K562 (cell line): ENCODE results near the gene CST8. TPM values are rescaled to one million over a fixed set of nuclear protein-coding genes. Genes with fewer than 3 reads are reported as not detected.

Source experiments
- ATAC-seq: fragments of 200-7000 bp; cut with Tn5 transposase; 3 replicates; pipeline ENCODE4 v1.9.1; 2020; ENCODE audit warnings: moderate library complexity
- BruUV-seq: library from RNA; stranded (reverse); fragments of 400-500 nt; replicated peaks from 2 replicates; lab custom pipeline; 2021; lab: Mats Ljungman, UMichigan
- CTCF ChIA-PET: fragments of 300-600 bp; formaldehyde crosslinking; extraction: SDS; loops from one replicate; lab custom pipeline; 2021; ENCODE audit warnings: low intra/inter-chr PET ratio; lab: Yijun Ruan, JAX
- POLR2A ChIA-PET: fragments of 300-600, 350-650 bp; sonication (Branson Sonifier 250); formaldehyde crosslinking; extraction: SDS; loops from one replicate; lab custom pipeline; 2021; ENCODE audit warnings: antibody characterized with exemption, inconsistent platforms; lab: Yijun Ruan, JAX
- DNase-seq, 4 experiments: peaks; one replicate each; pipeline versions ENCODE4 v3.0.0 to v3.0.0-alpha.2; 2011 to 2018; ENCODE audit warnings: low spot score in 3 of 4, mixed read lengths in 3 of 4; ENCODE audit errors: extremely low read depth in 1 of 4
- FAIRE-seq: peaks from 2 replicates; lab custom pipeline; 2011; peaks lifted over from hg19 to GRCh38; lab: Jason Lieb, UNC
- H2AFZ ChIP-seq: 2 replicates; pipeline ENCODE4 v1.6.0; 2011; ENCODE audit warnings: low read depth, low read length, control low read depth, inconsistent platforms
- H3K27ac ChIP-seq: fragments of 200-600 bp; 3 replicates; pipeline ENCODE4 v1.8.0; 2011; ENCODE audit warnings: low read depth, mild to moderate bottlenecking, control low read depth, inconsistent platforms, low read length, moderate library complexity, mixed read lengths; ENCODE audit errors: extremely low read depth
- H3K27me3 ChIP-seq, 2 experiments: fragments of 300-600 bp in 1 of 2; 2 replicates in 1 of 2; 3 replicates in 1 of 2; pipeline versions ENCODE4 v1.6.0 to v1.8.0; 2011; ENCODE audit warnings: inconsistent platforms in 2 of 2, low read length in 2 of 2, mild to moderate bottlenecking in 1 of 2, mixed read lengths in 1 of 2, moderate library complexity in 1 of 2; ENCODE audit not compliant: control insufficient read depth in 2 of 2, insufficient read depth in 2 of 2
- H3K36me3 ChIP-seq: fragments of 300-600 bp; 3 replicates; pipeline ENCODE4 v1.8.0; 2011; ENCODE audit warnings: mild to moderate bottlenecking, low read length, inconsistent platforms; ENCODE audit not compliant: control insufficient read depth, insufficient read depth
- H3K4me1 ChIP-seq, 2 experiments: fragments of 200-600 bp in 1 of 2; replicated peaks in 1 of 2; 2 replicates in 1 of 2; 3 replicates in 1 of 2; pipeline versions ENCODE4 v1.5.1 to v1.8.0; 2011; ENCODE audit warnings: inconsistent platforms in 2 of 2, low read length in 2 of 2, mild to moderate bottlenecking in 1 of 2, mixed read lengths in 1 of 2, moderate library complexity in 1 of 2; ENCODE audit not compliant: control insufficient read depth in 2 of 2, insufficient read depth in 2 of 2
- H3K4me2 ChIP-seq: 2 replicates; pipeline ENCODE4 v1.6.1; 2011; ENCODE audit warnings: low read length, control low read depth, inconsistent platforms, mixed read lengths; ENCODE audit not compliant: insufficient read depth
- H3K4me3 ChIP-seq: fragments of 200-600 bp; sonication (generic), shearing (Covaris generic); 2 replicates; pipeline ENCODE4 v1.5.1; 2016; ENCODE audit warnings: control low read depth, inconsistent platforms
- H3K79me2 ChIP-seq: fragments of 200-600 bp; 3 replicates; pipeline ENCODE4 v1.8.0; 2011; ENCODE audit warnings: low read length, inconsistent platforms; ENCODE audit not compliant: control insufficient read depth, insufficient read depth
- H3K9ac ChIP-seq, 2 experiments: 2 replicates each; pipeline versions ENCODE4 v1.6.0 to v1.6.1; 2011; ENCODE audit warnings: low read depth in 2 of 2, low read length in 2 of 2, control low read depth in 1 of 2, inconsistent platforms in 1 of 2, mild to moderate bottlenecking in 1 of 2, mixed read lengths in 1 of 2; ENCODE audit not compliant: insufficient read depth in 1 of 2
- H3K9me1 ChIP-seq: one replicate; pipeline ENCODE4 v1.6.0; 2011; ENCODE audit warnings: inconsistent platforms, mild to moderate bottlenecking, low read length, moderate library complexity; ENCODE audit not compliant: control insufficient read depth, insufficient read depth
- H3K9me3 ChIP-seq: replicated peaks from 2 replicates; pipeline ENCODE4 v1.5.1; 2011; ENCODE audit warnings: low read depth, low read length, inconsistent platforms; ENCODE audit not compliant: control insufficient read depth, insufficient read depth
- H4K20me1 ChIP-seq: replicated peaks from 2 replicates; pipeline ENCODE4 v1.6.1; 2011; ENCODE audit warnings: low read length, inconsistent platforms, mixed read lengths; ENCODE audit not compliant: control insufficient read depth, insufficient read depth
- BCL6 ChIP-seq: fragments of 250-450 bp; sonication (Bioruptor Pico); IDR thresholded peaks from 2 replicates; pipeline ENCODE4 v1.4.0; 2020
- BMI1 ChIP-seq: fragments of 150-350 bp; IDR thresholded peaks from 2 replicates; pipeline ENCODE4 v1.6.1; 2014; ENCODE audit warnings: low read length
- CREM ChIP-seq: IDR thresholded peaks from 2 replicates; pipeline ENCODE4 v1.6.1; 2014; ENCODE audit warnings: antibody characterized with exemption, low read depth
- GTF2A2 ChIP-seq: IDR thresholded peaks from 2 replicates; pipeline ENCODE4 v1.6.1; 2016; ENCODE audit warnings: mild to moderate bottlenecking, missing genetic modification characterization, missing compliant biosample characterization
- MEF2A ChIP-seq: IDR thresholded peaks from 2 replicates; pipeline ENCODE4 v1.6.1; 2011; ENCODE audit warnings: low read depth, mild to moderate bottlenecking, low read length, moderate library complexity; ENCODE audit not compliant: control insufficient read depth
- NELFE ChIP-seq: IDR thresholded peaks from 2 replicates; pipeline ENCODE4 v1.6.1; 2011; ENCODE audit warnings: mild to moderate bottlenecking; ENCODE audit not compliant: insufficient read depth, insufficient read length
- SREBF1 ChIP-seq: fragments of 150-350 bp; IDR thresholded peaks from 2 replicates; pipeline ENCODE4 v1.6.1; 2014; ENCODE audit warnings: antibody characterized with exemption, low read depth, low read length, borderline replicate concordance
- SUPT5H ChIP-seq: fragments of 450-650 bp; IDR thresholded peaks from 2 replicates; pipeline ENCODE4 v1.6.1; 2016
- TAF7 ChIP-seq: fragments of 450-650 bp; IDR thresholded peaks from 2 replicates; pipeline ENCODE4 v1.6.1; 2016; ENCODE audit warnings: missing genetic modification characterization, missing compliant biosample characterization
- TCFL5 ChIP-seq: fragments of 250-450 bp; sonication (Bioruptor Pico); conservative IDR thresholded peaks from 2 replicates; pipeline ENCODE4 v1.6.1; 2021; ENCODE audit warnings: mild to moderate bottlenecking, moderate library complexity, matching md5 sums
- ZKSCAN1 ChIP-seq: fragments of 150-350 bp; IDR thresholded peaks from 2 replicates; pipeline ENCODE4 v1.6.1; 2016; ENCODE audit warnings: low read depth, low read length
- ZNF146 ChIP-seq: IDR thresholded peaks from one replicate; pipeline ENCODE4 v1.6.1; 2018; ENCODE audit warnings: missing compliant biosample characterization; ENCODE audit not compliant: unreplicated experiment
- WGBS: fragments of 100-300 bp; shearing (Covaris generic); methylation state at CpG from one replicate; pipeline ENCODE4 v1.1.6; 2016; ENCODE audit warnings: low coverage, mixed read lengths; ENCODE audit not compliant: insufficient coverage; ENCODE audit errors: missing lambda C conversion rate; 5-methylcytosine and 5-hydroxymethylcytosine counted together
- in situ Hi-C: fragments of 300-500 bp; cut with MboI; formaldehyde crosslinking; loops from 4 replicates; pipeline ENCODE4 v1.15.0; 2018; ENCODE audit warnings: inconsistent platforms, mixed read lengths
- intact Hi-C: fragments of 100-400 bp; cut with micrococcal nuclease; formaldehyde crosslinking; loops from 2 replicates; pipeline ENCODE4 v1.14.2; 2022
- polyA plus RNA-seq, 8 experiments: library from polyadenylated mRNA; depleted of rRNA in 4 of 8; stranded (reverse) in 5 of 8; unstranded in 3 of 8; fragments of >200 nt; fragmentation: Nextera tagmentation in 2 of 8; fragmentation: Illumina TruSeq in 1 of 8; extraction: Ambion mirVana in 2 of 8; extraction: Trizol in 1 of 8; gene quantifications; 2 replicates each; pipeline versions ENCODE4 v1.2.1 to v1.2.3, GENCODE V29; 2011 to 2014; ENCODE audit warnings: inconsistent platforms in 1 of 8, missing spikeins in 1 of 8
- total RNA-seq, 7 experiments: library from RNA; depleted of rRNA in 6 of 7; stranded (reverse); fragments of >200 nt in 6 of 7; fragmentation: Illumina TruSeq in 2 of 7; extraction: Trizol in 2 of 7; gene quantifications; 2 replicates each; pipeline versions ENCODE4 v1.2.1 to v1.2.3, GENCODE V29; 2011 to 2021; ENCODE audit warnings: low replicate concordance in 1 of 7
- TF ChIP-seq, protein P1 (sequence below), 2 experiments: fragments of 250-450 bp in 1 of 2; fragments of 450-650 bp in 1 of 2; sonication (Bioruptor Pico) in 1 of 2; IDR thresholded peaks; 2 replicates each; pipeline versions ENCODE4 v1.6.1 to v1.8.0; 2016 to 2021; ENCODE audit warnings: mild to moderate bottlenecking in 2 of 2, moderate library complexity in 2 of 2, missing compliant biosample characterization in 1 of 2, missing genetic modification characterization in 1 of 2
- TF ChIP-seq, protein P2 (sequence below): fragments of 450-650 bp; IDR thresholded peaks from one replicate; pipeline ENCODE4 v1.6.1; 2018; ENCODE audit warnings: mild to moderate bottlenecking, moderate library complexity; ENCODE audit not compliant: partially characterized antibody
- TF ChIP-seq, protein P3 (sequence below): fragments of 200-800 bp; sonication (Bioruptor generic); IDR thresholded peaks from 2 replicates; pipeline ENCODE4 v1.6.1; 2017; ENCODE audit warnings: missing genetic modification characterization, missing compliant biosample characterization
- TF ChIP-seq, protein P4 (sequence below): fragments of 250-450 bp; sonication (Bioruptor Pico); IDR thresholded peaks from 2 replicates; pipeline ENCODE4 v1.5.0; 2020; ENCODE audit warnings: mild to moderate bottlenecking

CST8 gene
- total and polyA plus RNA-seq, 9 of the 15 experiments (the other 6 are each of a cell fraction or from before 2014, with no cell fraction given) = not detected

DNA sequence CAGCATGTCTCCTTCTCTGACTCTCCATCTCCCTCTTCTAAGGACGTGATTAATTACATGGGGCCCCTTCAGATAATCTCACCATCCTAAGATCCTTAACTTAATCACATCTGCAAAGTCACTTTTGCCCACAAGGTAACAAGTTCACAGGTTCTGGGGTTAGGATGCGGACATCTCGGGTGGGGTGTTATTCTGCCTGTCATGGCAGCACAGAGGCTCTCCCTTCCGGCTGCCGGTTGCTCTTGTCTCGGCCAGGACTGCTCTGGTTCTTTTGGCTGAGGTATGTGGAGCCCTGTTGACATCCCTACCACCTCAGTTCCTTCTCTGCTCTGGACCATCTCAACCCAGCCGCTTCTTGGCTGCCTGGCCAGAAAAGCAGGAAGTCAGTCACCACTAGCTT lies 34.0 kb upstream of the CST8 start:
- WGBS = 0% methylated on average over 7 of the region's 7 CpGs
- no peak for TF ChIP-seq TCFL5 (CRISPR knock-in tag)
- TF ChIP-seq ZNF146 (CRISPR knock-in tag) = no peak
- TF ChIP-seq, protein P1, sequence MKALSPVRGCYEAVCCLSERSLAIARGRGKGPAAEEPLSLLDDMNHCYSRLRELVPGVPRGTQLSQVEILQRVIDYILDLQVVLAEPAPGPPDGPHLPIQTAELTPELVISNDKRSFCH (CRISPR knock-in tag; IDR thresholded peaks at IDR 0.05) = no peak
- TF ChIP-seq, protein P1 (tag; IDR thresholded peaks at IDR 0.05) = no peak
- no peak for TF ChIP-seq ZKSCAN1
- TF ChIP-seq NELFE = no peak
- TF ChIP-seq MEF2A = no peak
- TF ChIP-seq CREM = no peak
- TF ChIP-seq SUPT5H = no peak
- TF ChIP-seq BCL6 (CRISPR knock-in tag) = no peak
- TF ChIP-seq BMI1 = no peak
- TF ChIP-seq, protein P2, sequence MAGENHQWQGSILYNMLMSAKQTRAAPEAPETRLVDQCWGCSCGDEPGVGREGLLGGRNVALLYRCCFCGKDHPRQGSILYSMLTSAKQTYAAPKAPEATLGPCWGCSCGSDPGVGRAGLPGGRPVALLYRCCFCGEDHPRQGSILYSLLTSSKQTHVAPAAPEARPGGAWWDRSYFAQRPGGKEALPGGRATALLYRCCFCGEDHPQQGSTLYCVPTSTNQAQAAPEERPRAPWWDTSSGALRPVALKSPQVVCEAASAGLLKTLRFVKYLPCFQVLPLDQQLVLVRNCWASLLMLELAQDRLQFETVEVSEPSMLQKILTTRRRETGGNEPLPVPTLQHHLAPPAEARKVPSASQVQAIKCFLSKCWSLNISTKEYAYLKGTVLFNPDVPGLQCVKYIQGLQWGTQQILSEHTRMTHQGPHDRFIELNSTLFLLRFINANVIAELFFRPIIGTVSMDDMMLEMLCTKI = no peak
- no peak for TF ChIP-seq SREBF1
- no peak for TF ChIP-seq TAF7 (tag)
- TF ChIP-seq GTF2A2 = no peak
- TF ChIP-seq, protein P3, sequence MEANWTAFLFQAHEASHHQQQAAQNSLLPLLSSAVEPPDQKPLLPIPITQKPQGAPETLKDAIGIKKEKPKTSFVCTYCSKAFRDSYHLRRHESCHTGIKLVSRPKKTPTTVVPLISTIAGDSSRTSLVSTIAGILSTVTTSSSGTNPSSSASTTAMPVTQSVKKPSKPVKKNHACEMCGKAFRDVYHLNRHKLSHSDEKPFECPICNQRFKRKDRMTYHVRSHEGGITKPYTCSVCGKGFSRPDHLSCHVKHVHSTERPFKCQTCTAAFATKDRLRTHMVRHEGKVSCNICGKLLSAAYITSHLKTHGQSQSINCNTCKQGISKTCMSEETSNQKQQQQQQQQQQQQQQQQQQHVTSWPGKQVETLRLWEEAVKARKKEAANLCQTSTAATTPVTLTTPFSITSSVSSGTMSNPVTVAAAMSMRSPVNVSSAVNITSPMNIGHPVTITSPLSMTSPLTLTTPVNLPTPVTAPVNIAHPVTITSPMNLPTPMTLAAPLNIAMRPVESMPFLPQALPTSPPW (CRISPR knock-in tag) = no peak
- TF ChIP-seq, protein P4, sequence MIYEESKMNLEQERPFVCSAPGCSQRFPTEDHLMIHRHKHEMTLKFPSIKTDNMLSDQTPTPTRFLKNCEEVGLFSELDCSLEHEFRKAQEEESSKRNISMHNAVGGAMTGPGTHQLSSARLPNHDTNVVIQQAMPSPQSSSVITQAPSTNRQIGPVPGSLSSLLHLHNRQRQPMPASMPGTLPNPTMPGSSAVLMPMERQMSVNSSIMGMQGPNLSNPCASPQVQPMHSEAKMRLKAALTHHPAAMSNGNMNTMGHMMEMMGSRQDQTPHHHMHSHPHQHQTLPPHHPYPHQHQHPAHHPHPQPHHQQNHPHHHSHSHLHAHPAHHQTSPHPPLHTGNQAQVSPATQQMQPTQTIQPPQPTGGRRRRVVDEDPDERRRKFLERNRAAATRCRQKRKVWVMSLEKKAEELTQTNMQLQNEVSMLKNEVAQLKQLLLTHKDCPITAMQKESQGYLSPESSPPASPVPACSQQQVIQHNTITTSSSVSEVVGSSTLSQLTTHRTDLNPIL (CRISPR knock-in tag) = no peak
- H3K9ac ChIP-seq = no peak overlapping the region
- in situ Hi-C loops = no loop called here
- BruUV-seq = no TSS peak
- FAIRE-seq (no peak), ATAC-seq (no peak), DNase-seq (no peak)
- no peak overlapping the region for H2AFZ ChIP-seq
- no peak overlapping the region for H3K4me3 ChIP-seq
- peaks cover 0 to 34% of the 10 kb centered on the region in 2 experiments; a peak in 4 of 5 replicates for H3K27me3 ChIP-seq
- H3K36me3 ChIP-seq = no peaks in the 10 kb centered on the region
- H3K4me2 ChIP-seq = no peak overlapping the region
- H3K79me2 ChIP-seq = no peaks in the 10 kb centered on the region
- H4K20me1 ChIP-seq = no peaks in the 10 kb centered on the region
- ChIA-PET POLR2A (no interaction called here), CTCF (no interaction called here)
- no peak overlapping the region for H3K27ac ChIP-seq
- intact Hi-C loops = no loop called here
- H3K9me1 ChIP-seq = no peaks in the 10 kb centered on the region
- no peaks in the 10 kb centered on the region for H3K4me1 ChIP-seq
- H3K9me3 ChIP-seq = no peaks in the 10 kb centered on the region
